Large intestine (tissue), 3 donors: Measurements from ENCODE around the gene ABHD17B. TPM values are rescaled to one million over a fixed set of nuclear protein-coding genes. Genes with fewer than 3 reads are reported as not detected.

Experiments
- DNase-seq, 2 donors: peaks; one replicate each; pipeline versions ENCODE4 v3.0.0 to v3.0.0-alpha.2; 2013
- H3K27ac ChIP-seq: one replicate; pipeline ENCODE4 v1.5.1; 2013; ENCODE audit warnings: low read length
- H3K27me3 ChIP-seq: 2 replicates; pipeline ENCODE4 v1.6.1; 2013; ENCODE audit warnings: low read length; ENCODE audit not compliant: control insufficient read depth, insufficient read depth
- H3K36me3 ChIP-seq: 2 replicates; pipeline ENCODE4 v1.6.1; 2013; ENCODE audit warnings: low read length; ENCODE audit not compliant: control insufficient read depth, insufficient read depth
- H3K4me1 ChIP-seq: one replicate; pipeline ENCODE4 v1.6.1; 2013; ENCODE audit warnings: low read length; ENCODE audit not compliant: control insufficient read depth, insufficient read depth
- H3K4me3 ChIP-seq: one replicate; pipeline ENCODE4 v1.5.1; 2013; ENCODE audit warnings: low read length
- H3K9me3 ChIP-seq: one replicate; pipeline ENCODE4 v1.6.1; 2013; ENCODE audit warnings: mild to moderate bottlenecking, low read depth, low read length, moderate library complexity; ENCODE audit not compliant: control insufficient read depth
- WGBS: methylation state at CpG from one replicate; pipeline ENCODE4 v1.1.5; 2013; ENCODE audit warnings: low lambda C conversion rate; ENCODE audit not compliant: insufficient coverage; 5-methylcytosine and 5-hydroxymethylcytosine counted together
- polyA plus RNA-seq: library from polyadenylated mRNA; unstranded; fragments of 120-200 nt; gene quantifications from one replicate; pipeline ENCODE4 v1.2.1, GENCODE V29; 2013

The ABHD17B gene
- polyA plus RNA-seq, 1 donor, result 22.9 TPM

GRCh38 chr9:71854811-71855210 is 56.2 kb downstream of the ABHD17B start:
- no peaks in the 10 kb centered on the region for H3K27me3 ChIP-seq
- no CpG with 5 or more reads among the region's 5 CpGs for WGBS
- H3K9me3 ChIP-seq, result peaks cover 6% of the 10 kb centered on the region
- no peak overlapping the region for H3K27ac ChIP-seq
- H3K36me3 ChIP-seq, result no peaks in the 10 kb centered on the region
- H3K4me3 ChIP-seq, result no peak overlapping the region
- H3K4me1 ChIP-seq, result no peaks in the 10 kb centered on the region
- no peak for DNase-seq

DNA sequence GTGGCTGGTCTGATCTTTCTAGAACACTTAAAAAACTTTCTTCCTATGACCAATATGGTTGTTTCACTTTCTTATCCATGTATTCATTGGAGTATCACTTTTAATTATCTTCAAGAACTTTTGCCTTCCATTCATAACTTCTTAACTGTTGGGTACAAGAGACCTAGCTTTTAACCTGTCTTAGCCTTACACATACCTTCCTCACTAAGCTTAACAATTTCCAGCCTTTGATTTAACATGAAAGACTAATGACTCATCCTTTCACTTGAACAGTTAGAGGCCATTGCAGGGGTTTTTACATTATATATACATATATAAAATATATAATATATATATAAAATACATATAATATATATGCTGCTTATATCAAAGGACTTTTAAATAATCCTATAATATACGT is 57.9 kb downstream of the ABHD17B start:
- no peak for DNase-seq
- no peak overlapping the region for H3K4me3 ChIP-seq
- H3K27ac ChIP-seq, result no peak overlapping the region
- no peaks in the 10 kb centered on the region for H3K36me3 ChIP-seq
- H3K27me3 ChIP-seq, result no peaks in the 10 kb centered on the region
- no peaks in the 10 kb centered on the region for H3K9me3 ChIP-seq
- WGBS, result 100% methylated on average over 1 of the region's 1 CpG
- H3K4me1 ChIP-seq, result no peaks in the 10 kb centered on the region

GRCh38 chr9:71850996-71851395 is 60.0 kb downstream of the ABHD17B start:
- Histone ChIP-seq H3K4me3 (no peak overlapping the region), H3K4me1 (no peaks in the 10 kb centered on the region), H3K9me3 (no peaks in the 10 kb centered on the region), H3K27me3 (no peaks in the 10 kb centered on the region), H3K36me3 (no peaks in the 10 kb centered on the region), H3K27ac (no peak overlapping the region)
- DNase-seq, result no peak

DNA sequence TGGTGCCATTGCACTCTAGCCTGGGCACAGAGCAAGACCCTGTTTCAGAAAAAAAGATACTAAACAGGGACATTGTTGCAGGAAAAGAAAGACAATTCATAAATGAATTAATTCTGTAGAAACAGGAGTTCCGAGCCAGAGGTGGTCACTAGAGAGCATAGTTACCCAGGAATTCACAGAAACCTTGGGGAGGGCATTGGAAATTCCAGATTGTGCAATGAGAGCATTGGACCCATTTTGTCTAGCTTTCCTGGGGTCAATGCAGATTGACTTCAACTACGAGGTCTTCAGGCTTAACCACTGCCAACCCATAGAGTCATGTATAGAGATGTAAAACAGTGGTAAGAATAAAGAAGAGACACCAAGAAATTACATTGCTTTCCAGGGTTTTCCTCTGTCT is 63.1 kb downstream of the ABHD17B start:
- no peaks in the 10 kb centered on the region for H3K9me3 ChIP-seq
- DNase-seq, result no peak
- H3K4me1 ChIP-seq, result no peaks in the 10 kb centered on the region
- H3K4me3 ChIP-seq, result no peak overlapping the region
- 83% methylated on average over 1 of the region's 2 CpGs for WGBS
- no peak overlapping the region for H3K27ac ChIP-seq
- no peaks in the 10 kb centered on the region for H3K27me3 ChIP-seq
- H3K36me3 ChIP-seq, result no peaks in the 10 kb centered on the region

DNA sequence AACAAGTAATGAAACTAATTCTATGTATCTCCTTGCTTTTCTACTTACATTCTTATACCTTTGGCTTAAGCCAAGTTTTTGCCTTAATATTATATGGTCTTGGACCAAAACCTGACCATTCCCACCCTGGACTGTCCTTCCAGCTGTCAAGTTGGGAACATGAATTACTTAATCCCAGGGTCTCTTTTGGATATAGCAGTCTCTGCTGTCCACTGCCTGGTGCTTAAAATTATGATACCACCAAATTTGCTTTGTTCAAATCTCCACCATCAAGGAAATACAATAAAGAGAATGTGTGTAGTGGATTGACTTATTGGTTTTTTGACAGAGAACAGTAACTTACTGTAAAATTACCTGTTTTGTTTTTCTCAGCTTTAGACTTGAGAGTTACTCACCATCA is 66.2 kb downstream of the ABHD17B start:
- no peaks in the 10 kb centered on the region for H3K36me3 ChIP-seq

GRCh38 chr9:71839668-71840067 is 71.3 kb downstream of the ABHD17B start:
- H3K9me3 ChIP-seq, result peaks cover 3% of the 10 kb centered on the region

More for the DNA sequence above, 66.2 kb downstream of the ABHD17B start:
- H3K4me3 ChIP-seq, result no peak overlapping the region
- no peak for DNase-seq
- no peaks in the 10 kb centered on the region for H3K4me1 ChIP-seq
- no peak overlapping the region for H3K27ac ChIP-seq
- H3K27me3 ChIP-seq, result no peaks in the 10 kb centered on the region
- H3K9me3 ChIP-seq, result no peaks in the 10 kb centered on the region

GRCh38 chr9:71835596-71835995 is 75.4 kb downstream of the ABHD17B start:
- peaks cover 3% of the 10 kb centered on the region for H3K9me3 ChIP-seq
- no peaks in the 10 kb centered on the region for H3K27me3 ChIP-seq
- H3K27ac ChIP-seq, result no peak overlapping the region
- H3K36me3 ChIP-seq, result no peaks in the 10 kb centered on the region
- no peaks in the 10 kb centered on the region for H3K4me1 ChIP-seq
- DNase-seq, result no peak
- no peak overlapping the region for H3K4me3 ChIP-seq

More at GRCh38 chr9:71839668-71840067, 71.3 kb downstream of the ABHD17B start:
- Histone ChIP-seq H3K27ac (no peak overlapping the region), H3K4me1 (no peaks in the 10 kb centered on the region), H3K36me3 (no peaks in the 10 kb centered on the region), H3K27me3 (no peaks in the 10 kb centered on the region), H3K4me3 (no peak overlapping the region)
- DNase-seq, result no peak
- 89% methylated on average over 5 of the region's 5 CpGs for WGBS

DNA sequence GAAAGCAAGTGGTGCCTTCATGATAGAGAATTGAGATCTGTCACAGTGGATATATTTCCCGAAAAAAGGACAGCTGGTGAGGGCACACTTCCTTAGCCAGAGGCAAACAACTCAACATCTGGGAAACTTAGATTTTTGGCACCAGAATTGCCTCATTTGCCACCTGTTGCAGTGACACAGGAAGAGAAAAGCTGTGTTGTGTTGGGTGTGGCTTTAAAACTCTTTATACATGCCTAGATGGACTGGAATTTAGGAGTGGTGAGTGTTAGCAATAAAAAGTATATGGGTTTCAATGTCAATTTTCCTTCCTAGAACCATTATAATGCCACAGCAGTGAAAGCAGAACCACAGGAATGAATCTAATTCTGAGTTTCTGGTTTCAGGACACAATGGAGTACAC is 80.1 kb downstream of the ABHD17B start:
- peaks cover 3% of the 10 kb centered on the region for H3K9me3 ChIP-seq
- no peak for DNase-seq
- H3K27ac ChIP-seq, result no peak overlapping the region
- H3K36me3 ChIP-seq, result no peaks in the 10 kb centered on the region
- no peaks in the 10 kb centered on the region for H3K4me1 ChIP-seq
- no CpG with 5 or more reads among the region's 1 CpG for WGBS
- no peak overlapping the region for H3K4me3 ChIP-seq
- no peaks in the 10 kb centered on the region for H3K27me3 ChIP-seq

GRCh38 chr9:71830153-71830552 is 80.8 kb downstream of the ABHD17B start:
- Histone ChIP-seq H3K27ac (no peak overlapping the region), H3K36me3 (no peaks in the 10 kb centered on the region), H3K4me1 (no peaks in the 10 kb centered on the region), H3K27me3 (no peaks in the 10 kb centered on the region), H3K4me3 (no peak overlapping the region), H3K9me3 (no peaks in the 10 kb centered on the region)
- no CpG with 5 or more reads among the region's 3 CpGs for WGBS
- DNase-seq, result no peak

DNA sequence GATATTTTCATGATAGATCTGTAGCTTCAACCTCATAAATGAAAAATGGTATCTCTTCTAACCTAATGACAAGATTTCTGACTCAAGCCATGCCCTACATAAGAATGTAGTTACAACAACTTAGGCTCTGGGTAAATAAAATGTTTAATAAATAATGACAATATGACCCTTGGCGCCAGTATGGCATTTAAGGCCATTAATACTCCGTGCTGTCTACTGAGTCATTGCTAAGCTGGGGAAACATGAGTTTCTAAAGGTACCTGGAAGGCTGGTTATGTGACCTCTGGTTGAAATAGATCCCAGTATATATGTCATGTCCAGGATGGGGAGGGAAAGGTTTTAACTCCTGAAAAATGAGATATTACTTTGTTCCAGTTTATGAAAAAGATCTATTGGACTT is 84.7 kb downstream of the ABHD17B start:
- DNase-seq, result no peak
- no CpG with 5 or more reads among the region's 2 CpGs for WGBS
- Histone ChIP-seq H3K4me1 (no peaks in the 10 kb centered on the region), H3K9me3 (no peaks in the 10 kb centered on the region), H3K27me3 (no peaks in the 10 kb centered on the region), H3K36me3 (no peaks in the 10 kb centered on the region), H3K27ac (no peak overlapping the region), H3K4me3 (no peak overlapping the region)

DNA sequence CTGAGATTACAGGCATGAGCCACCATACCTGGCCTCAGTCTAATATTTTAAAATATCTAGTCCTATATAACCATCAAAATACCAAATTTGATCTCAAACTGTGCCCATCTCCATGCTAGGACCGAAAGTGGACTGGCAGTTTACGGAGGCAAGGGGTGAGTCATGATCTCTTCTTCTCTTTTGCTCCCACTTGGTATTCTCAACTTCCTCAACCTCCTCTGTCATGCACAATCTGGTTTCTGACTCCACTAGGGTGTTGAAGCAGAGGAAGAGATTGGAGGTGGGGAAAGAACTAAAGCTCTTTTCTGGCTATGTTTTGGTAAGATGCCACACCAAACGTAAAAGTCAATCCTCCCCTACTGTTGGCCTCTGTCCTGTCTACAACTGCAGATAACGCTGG is 86.7 kb downstream of the ABHD17B start:
- no peak overlapping the region for H3K4me3 ChIP-seq
- H3K27me3 ChIP-seq, result no peaks in the 10 kb centered on the region
- H3K36me3 ChIP-seq, result no peaks in the 10 kb centered on the region
- no peak for DNase-seq
- WGBS, result 100% methylated on average over 1 of the region's 4 CpGs
- no peaks in the 10 kb centered on the region for H3K9me3 ChIP-seq
- H3K4me1 ChIP-seq, result no peaks in the 10 kb centered on the region
- H3K27ac ChIP-seq, result no peak overlapping the region
